Right cardiac atrium (tissue), 5 donors: ENCODE results near the gene ZNF598. TPM values are rescaled to one million over a fixed set of nuclear protein-coding genes. Genes with fewer than 3 reads are reported as not detected.
A peak's percentile ranks its signal among the peaks of the same experiment; 100 is the strongest.
"Not testable (repeated sequence)": the region's sequence is repeated elsewhere in the genome, so short reads cannot be mapped to it uniquely, and the experiment has no call there.

Source experiments
- ATAC-seq, 2 donors: fragments of 200-7000 bp; cut with Tn5 transposase; one replicate each; pipeline versions ENCODE4 v1.8.0 to v1.9.1; 2020; ENCODE audit warnings: moderate library complexity in 2 of 2, mild to moderate bottlenecking in 1 of 2
- DNase-seq, 3 donors: peaks; one replicate each; pipeline ENCODE4 v3.0.0-alpha.2; 2020
- H3K27ac ChIP-seq: one replicate; pipeline ENCODE4 v1.5.1; 2013; ENCODE audit warnings: mild to moderate bottlenecking, low read length, control low read depth, moderate library complexity
- H3K27me3 ChIP-seq: one replicate; pipeline ENCODE4 v1.6.1; 2013; ENCODE audit not compliant: control insufficient read depth, insufficient read depth
- H3K4me1 ChIP-seq: one replicate; pipeline ENCODE4 v1.6.1; 2013; ENCODE audit warnings: low read length; ENCODE audit not compliant: control insufficient read depth, insufficient read depth
- H3K4me3 ChIP-seq: one replicate; pipeline ENCODE4 v1.5.1; 2013; ENCODE audit warnings: low read length, control low read depth
- H3K9me3 ChIP-seq: one replicate; pipeline ENCODE4 v1.6.1; 2013; ENCODE audit warnings: low read length; ENCODE audit not compliant: control insufficient read depth
- WGBS: extraction: QIAGEN DNeasy Blood & Tissue Kit; methylation state at CpG from one replicate; pipeline ENCODE4 v1.1.7; 2013; 5-methylcytosine and 5-hydroxymethylcytosine counted together
- intact Hi-C, 4 donors: fragments of 100-400 bp; cut with DNase I; formaldehyde crosslinking; loops; one replicate each; pipeline versions ENCODE4 v1.11.0 to v1.14.0; 2022 to 2023
- polyA plus RNA-seq: library from polyadenylated mRNA; stranded (reverse); fragments of 200-250 nt; gene quantifications from one replicate; pipeline ENCODE4 v1.2.3, GENCODE V29; 2013
- total RNA-seq, 4 donors: library from RNA; stranded (reverse); fragmentation: NEBNext Ultra II Directional; extraction: Animal tissue kit (Norgen Biotek cat#: 25700); gene quantifications; one replicate each; pipeline ENCODE4 v1.2.1, GENCODE V29; 2021
- donor health status: healthy with polysubstance abuse.
- donor health status: DM: no; HTN: yes; CAD: no.
- donor health status: DM: no; HTN: no; CAD: no.
- donor health status: DM: no; HTN: yes; CAD: no; lungs with severe emphysema.
- donor health status: DM: yes; HTN: yes; CAD: no.

ZNF598 gene
- total and polyA plus RNA-seq, 5 donors, result 14.0 to 20.5 (median 17.2) TPM

DNA sequence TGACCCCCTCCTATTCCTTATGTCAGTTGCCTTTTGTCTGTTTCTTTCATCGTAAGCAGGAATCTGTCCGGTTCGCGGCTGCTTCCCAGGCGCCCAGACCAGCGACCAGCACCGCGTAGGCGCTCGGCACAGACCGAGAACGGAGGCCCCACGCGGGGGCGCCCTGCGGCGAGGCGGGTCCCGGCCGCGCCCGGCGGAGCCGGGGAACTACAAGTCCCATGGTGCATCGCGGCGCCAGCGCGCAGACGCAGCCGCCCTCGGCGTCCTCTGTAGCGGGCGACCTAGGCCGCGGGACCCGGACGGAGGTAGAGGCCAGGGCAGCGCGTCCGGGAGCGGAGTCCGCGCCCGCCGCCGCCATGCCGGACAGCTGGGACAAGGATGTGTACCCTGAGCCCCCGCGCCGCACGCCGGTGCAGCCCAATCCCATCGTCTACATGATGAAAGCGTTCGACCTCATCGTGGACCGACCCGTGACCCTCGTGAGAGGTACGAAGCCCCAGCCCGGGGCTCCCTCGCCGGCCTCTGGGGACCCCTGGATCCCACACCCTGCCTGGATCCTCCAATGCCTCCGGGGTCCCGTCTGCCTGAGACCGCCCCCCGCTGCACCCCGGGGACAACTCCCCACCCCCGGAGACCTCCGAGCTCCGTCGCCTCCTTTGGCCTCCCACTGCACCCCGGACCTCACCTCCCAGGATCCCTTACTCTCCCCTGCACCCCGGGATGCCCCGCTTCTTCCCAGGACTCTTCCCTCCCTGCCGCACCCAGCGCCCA is 50.2 kb downstream of the ZNF598 start, which contains the start of gene NDUFB10:
Gene NDUFB10, plus strand, starts transcription at position 270 of the 771 bp plus-strand sequence. Its CDS starts 87 bp downstream, at position 357.
- Histone ChIP-seq H3K4me1 (peaks cover 10% of the 10 kb centered on the region), H3K27ac (peak within 1 kb of the TSS; percentile 95), H3K27me3 (no peaks in the 10 kb centered on the region), H3K9me3 (no peaks in the 10 kb centered on the region), H3K4me3 (peak within 1 kb of the TSS; percentile 89)
- DNase-seq, result peak; percentile 94 to 98 (median 98)
- under 1% methylated on average over 79 of the region's 79 CpGs for WGBS
- ATAC-seq, result peak; percentile 93 to 95
- intact Hi-C loops, result no loop called here

DNA sequence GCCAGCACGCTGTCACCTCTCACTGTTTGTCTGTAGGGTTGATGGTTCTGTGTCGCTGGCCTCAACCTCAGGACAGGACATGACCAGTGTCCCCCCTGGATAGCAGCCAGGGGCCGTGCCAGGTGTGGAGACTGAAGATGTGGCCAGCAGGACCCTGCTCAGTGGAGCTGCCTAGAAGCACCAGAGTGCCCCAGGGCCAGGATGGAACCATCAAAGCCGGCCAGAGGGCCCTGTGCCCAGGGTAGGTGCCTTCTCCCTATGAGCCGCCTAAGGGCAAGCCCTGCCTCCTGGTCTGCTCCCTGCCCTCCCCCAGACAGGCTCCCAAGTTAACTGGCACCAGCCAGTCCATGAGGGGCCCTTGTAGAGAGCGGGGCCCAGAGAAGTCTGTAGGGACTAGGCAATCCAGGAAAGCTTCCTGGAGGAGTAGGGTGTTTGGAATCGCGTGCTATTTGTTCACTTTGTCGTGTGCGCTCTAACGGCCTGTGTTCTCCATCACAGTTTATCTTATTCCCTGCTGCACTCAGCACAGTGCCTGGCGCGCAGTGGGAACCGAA is 50.8 kb downstream of the ZNF598 start:
- Histone ChIP-seq H3K9me3 (no peaks in the 10 kb centered on the region), H3K27me3 (no peaks in the 10 kb centered on the region), H3K27ac (peak overlapping the region; percentile 14), H3K4me1 (peaks cover 7% of the 10 kb centered on the region), H3K4me3 (no peak overlapping the region)
- 27% methylated on average over 14 of the region's 14 CpGs for WGBS
- ATAC-seq, result peak; percentile 2 to 8
- peak; percentile 44 to 75 (median 72) for DNase-seq
- intact Hi-C loops, result no loop called here

DNA sequence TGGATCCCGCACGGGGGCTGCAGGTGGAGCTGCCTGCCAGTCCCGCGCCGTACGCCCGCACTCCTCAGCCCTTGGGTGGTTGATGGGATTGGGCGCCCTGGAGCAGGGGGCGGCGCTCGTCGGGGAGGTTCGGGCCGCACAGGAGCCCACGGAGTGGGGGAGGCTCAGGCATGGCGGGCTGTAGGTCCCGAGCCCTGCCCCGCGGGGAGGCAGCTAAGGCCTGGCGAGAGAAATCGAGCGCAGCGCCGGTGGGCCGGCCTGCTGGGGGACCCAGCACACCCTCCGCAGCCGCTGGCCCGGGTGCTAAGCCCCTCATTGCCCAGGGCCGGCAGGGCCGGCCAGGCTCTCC is 51.5 kb downstream of the ZNF598 start:
- H3K4me1 ChIP-seq, ATAC-seq, intact Hi-C loops, H3K4me3 ChIP-seq, H3K27ac ChIP-seq, H3K27me3 ChIP-seq, H3K9me3 ChIP-seq: not testable (repeated sequence)
- DNase-seq, result peak in 2 of 3 donors; percentile 19 to 59
- WGBS, result 70% methylated on average over 30 of the region's 30 CpGs

DNA sequence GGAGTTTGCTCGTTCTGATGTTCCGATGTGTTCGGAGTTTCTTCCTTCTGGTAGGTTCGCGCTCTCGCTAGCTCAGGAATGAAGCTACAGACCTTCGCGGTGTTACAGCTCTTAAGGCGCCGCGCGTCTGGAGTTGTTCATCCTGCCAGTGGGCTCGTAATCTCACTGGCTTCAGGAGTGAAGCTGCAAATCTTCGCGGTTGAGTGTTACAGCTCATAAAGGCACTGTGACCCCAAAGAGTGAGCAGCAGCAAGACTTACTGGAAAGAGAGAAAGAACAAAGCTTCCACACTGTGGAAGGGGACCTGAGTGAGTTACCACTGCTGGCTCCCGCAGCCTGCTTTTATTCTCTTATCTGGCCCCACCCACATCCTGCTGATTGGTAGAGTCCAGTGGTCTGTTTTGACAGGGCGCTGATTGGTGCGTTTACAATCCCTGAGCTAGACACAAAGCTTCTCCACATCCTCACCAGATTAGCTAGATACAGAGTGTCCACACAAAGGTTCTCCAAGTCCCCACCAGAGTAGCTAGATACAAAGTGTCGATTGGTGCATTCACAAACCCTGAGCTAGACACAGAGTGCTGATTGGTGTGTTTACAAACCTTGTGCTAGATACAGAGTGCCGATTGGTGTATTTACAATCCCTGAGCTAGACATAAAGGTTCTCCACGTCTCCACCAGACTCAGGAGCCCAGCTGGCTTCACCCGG is 52.0 kb downstream of the ZNF598 start:
- DNase-seq, H3K4me3 ChIP-seq, intact Hi-C loops, H3K9me3 ChIP-seq, H3K27me3 ChIP-seq, H3K27ac ChIP-seq, ATAC-seq, H3K4me1 ChIP-seq: not testable (repeated sequence)
- 84% methylated on average over 21 of the region's 22 CpGs for WGBS

DNA sequence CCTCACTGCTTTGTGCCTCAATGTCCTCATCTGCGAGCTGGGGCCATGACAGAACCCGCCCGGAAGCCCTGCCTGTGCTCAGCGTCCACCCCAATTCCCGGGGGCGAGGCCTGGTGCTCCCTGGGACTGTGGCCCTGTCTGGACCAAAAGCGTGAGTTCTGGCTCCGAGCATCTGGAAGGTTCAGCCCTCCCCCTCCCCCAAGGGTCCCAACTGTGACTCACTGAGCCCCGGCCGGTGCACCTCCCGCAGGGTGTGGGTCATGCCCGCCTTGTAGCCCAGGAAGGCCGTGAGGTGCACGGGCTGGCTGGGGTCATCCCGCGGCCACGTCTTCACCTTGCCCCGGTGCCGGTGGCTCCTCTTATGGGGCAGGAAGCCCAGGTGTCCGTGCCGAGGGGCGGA is 55.9 kb downstream of the ZNF598 start:
- Histone ChIP-seq H3K27me3 (no peaks in the 10 kb centered on the region), H3K4me1 (no peaks in the 10 kb centered on the region), H3K4me3 (no peak overlapping the region), H3K27ac (peak overlapping the region; percentile 65), H3K9me3 (no peaks in the 10 kb centered on the region)
- WGBS, result 85% methylated on average over 22 of the region's 22 CpGs
- intact Hi-C loops, result no loop called here
- ATAC-seq (peak; percentile 6 to 10), DNase-seq (peak; percentile 13 to 41 (median 33))

DNA sequence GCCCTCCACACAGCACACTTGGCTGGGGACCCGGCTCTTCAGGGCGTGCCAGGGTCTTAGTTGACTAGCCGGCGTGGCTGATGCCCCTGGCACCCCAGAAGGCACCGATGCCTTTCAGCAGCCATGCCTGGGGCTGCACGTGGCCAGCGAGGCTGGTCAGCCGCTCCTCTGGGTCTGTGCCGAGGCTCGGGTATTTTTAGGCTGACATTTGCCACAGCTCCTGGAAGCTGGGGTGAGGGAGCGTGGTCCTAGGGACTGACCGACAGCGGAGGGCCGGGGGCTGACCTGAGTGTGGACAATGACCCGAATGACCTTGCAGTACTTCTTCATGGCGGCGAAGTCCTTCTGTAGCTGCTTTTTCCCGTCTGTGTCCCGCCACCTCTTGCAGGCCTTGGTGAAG is 59.1 kb downstream of the ZNF598 start:
- intact Hi-C loops, result no loop called here
- ATAC-seq (peak; percentile 47 to 48), DNase-seq (peak in 2 of 3 donors; percentile 67 to 71)
- H3K9me3 ChIP-seq, result no peaks in the 10 kb centered on the region
- H3K4me3 ChIP-seq, result no peak overlapping the region
- H3K27me3 ChIP-seq, result no peaks in the 10 kb centered on the region
- H3K27ac ChIP-seq, result peak overlapping the region; percentile 61
- 68% methylated on average over 19 of the region's 19 CpGs for WGBS
- no peaks in the 10 kb centered on the region for H3K4me1 ChIP-seq

DNA sequence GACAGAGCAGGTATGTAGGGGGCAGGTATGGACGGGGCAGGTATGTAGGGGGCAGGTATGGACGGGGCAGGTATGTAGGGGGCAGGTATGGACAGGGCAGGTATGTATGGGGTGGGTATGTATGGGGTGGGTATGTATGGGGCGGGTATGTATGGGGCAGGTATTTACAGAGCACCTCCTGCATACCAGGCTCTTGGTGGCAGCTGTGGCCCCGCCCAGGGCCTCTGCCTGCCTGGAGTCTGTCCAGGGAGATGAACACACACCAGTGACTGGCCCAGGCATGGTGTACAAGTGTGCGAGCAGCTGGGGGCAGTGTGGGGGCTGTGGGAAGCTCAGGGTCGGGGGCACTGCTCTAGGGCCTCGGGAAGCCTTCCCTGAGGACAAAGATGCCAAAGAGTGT is 59.6 kb downstream of the ZNF598 start:
- Histone ChIP-seq H3K9me3 (no peaks in the 10 kb centered on the region), H3K4me3 (no peak overlapping the region), H3K27me3 (no peaks in the 10 kb centered on the region), H3K27ac (peak overlapping the region; percentile 7), H3K4me1 (no peaks in the 10 kb centered on the region)
- WGBS, result 66% methylated on average over 7 of the region's 7 CpGs
- DNase-seq (peak in 1 of 3 donors; percentile 52), ATAC-seq (no peak)
- intact Hi-C loops, result no loop called here

DNA sequence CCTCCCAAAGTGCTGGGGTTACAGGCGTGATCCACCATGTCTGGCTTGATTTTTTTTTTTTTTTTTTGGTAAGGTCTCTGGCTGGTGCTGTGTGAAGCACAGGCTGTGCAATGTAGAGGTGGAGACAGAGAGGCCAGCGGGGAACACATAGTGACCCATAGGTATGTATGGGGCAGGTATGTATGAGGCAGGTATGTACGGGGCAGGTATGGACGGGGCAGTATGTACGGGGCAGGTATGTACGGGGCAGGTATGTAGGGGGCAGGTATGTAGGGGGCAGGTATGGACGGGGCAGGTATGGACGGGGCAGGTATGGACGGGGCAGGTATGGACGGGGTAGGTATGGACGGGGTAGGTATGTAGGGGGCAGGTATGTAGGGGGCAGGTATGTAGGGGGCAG is 60.1 kb downstream of the ZNF598 start:
- Histone ChIP-seq H3K4me3 (no peak overlapping the region), H3K27me3 (no peaks in the 10 kb centered on the region), H3K4me1 (no peaks in the 10 kb centered on the region), H3K27ac (no peak overlapping the region), H3K9me3 (no peaks in the 10 kb centered on the region)
- 95% methylated on average over 11 of the region's 11 CpGs for whole genome bisulfite sequencing
- DNase-seq (peak in 1 of 3 donors; percentile 13), ATAC-seq (no peak)
- intact Hi-C loops, result no loop called here

Other genes starting within 250 kb of the ZNF598 start
Only the 30 nearest of the 33 such genes appear.
- 10 to 100 TPM; 53.3 to 80.0 (median 69.1) TPM for gene MRPS34, start 236.7 kb downstream of the ZNF598 start, total RNA-seq
- gene MRPS34, start 236.7 kb downstream of the ZNF598 start, polyA plus RNA-seq, result 91.4 TPM
- gene SPSB3, start 227.2 kb downstream of the ZNF598 start, total RNA-seq, result 10 to 100 TPM; 24.5 to 41.3 (median 34.1) TPM
- 51.8 TPM for gene SPSB3, start 227.2 kb downstream of the ZNF598 start, polyA plus RNA-seq
- gene NUBP2, start 226.9 kb downstream of the ZNF598 start, total RNA-seq, result 10 to 100 TPM; 33.1 to 39.1 (median 35.9) TPM
- 45.3 TPM for gene NUBP2, start 226.9 kb downstream of the ZNF598 start, polyA plus RNA-seq
- gene IGFALS, start 216.1 kb downstream of the ZNF598 start, total RNA-seq, result not detected
- gene IGFALS, start 216.1 kb downstream of the ZNF598 start, polyA plus RNA-seq, result 0.05 TPM
- gene HAGH, start 183.0 kb downstream of the ZNF598 start, total RNA-seq, result 100 to 1,000 TPM; 123 to 155 (median 141) TPM
- gene HAGH, start 183.0 kb downstream of the ZNF598 start, polyA plus RNA-seq, result 224 TPM
- gene FAHD1, start 182.6 kb downstream of the ZNF598 start, total RNA-seq, result 10 to 100 TPM; 18.8 to 26.5 (median 22.6) TPM
- gene FAHD1, start 182.6 kb downstream of the ZNF598 start, polyA plus RNA-seq, result 46.4 TPM
- gene MEIOB, start 137.7 kb downstream of the ZNF598 start, total RNA-seq, result not detected
- not detected for gene MEIOB, start 137.7 kb downstream of the ZNF598 start, polyA plus RNA-seq
- gene HS3ST6, start 91.4 kb downstream of the ZNF598 start, total RNA-seq, result not detected
- gene HS3ST6, start 91.4 kb downstream of the ZNF598 start, polyA plus RNA-seq, result not detected
- gene MSRB1, start 66.6 kb downstream of the ZNF598 start, total RNA-seq, result 10 to 100 TPM; 18.0 to 34.0 (median 26.2) TPM
- 39.2 TPM for gene MSRB1, start 66.6 kb downstream of the ZNF598 start, polyA plus RNA-seq
- 10 to 100 TPM; 21.1 to 47.2 (median 24.2) TPM for gene RPL3L, start 55.1 kb downstream of the ZNF598 start, total RNA-seq
- 37.3 TPM for gene RPL3L, start 55.1 kb downstream of the ZNF598 start, polyA plus RNA-seq
- 100 to 1,000 TPM; 397 to 535 (median 467) TPM for gene NDUFB10, start 50.3 kb downstream of the ZNF598 start, total RNA-seq
- 1,316 TPM for gene NDUFB10, start 50.3 kb downstream of the ZNF598 start, polyA plus RNA-seq
- 1,000 to 10,000 TPM in 3 of 4 donors, 100 to 1,000 TPM in 1; 947 to 1,371 (median 1,063) TPM for gene RPS2, start 45.0 kb downstream of the ZNF598 start, total RNA-seq
- 1,244 TPM for gene RPS2, start 45.0 kb downstream of the ZNF598 start, polyA plus RNA-seq
- not detected for gene RNF151, start 43.0 kb downstream of the ZNF598 start, total RNA-seq
- gene RNF151, start 43.0 kb downstream of the ZNF598 start, polyA plus RNA-seq, result not detected
- 10 to 100 TPM; 19.0 to 22.8 (median 19.7) TPM for gene TBL3, start 37.8 kb downstream of the ZNF598 start, total RNA-seq
- 39.6 TPM for gene TBL3, start 37.8 kb downstream of the ZNF598 start, polyA plus RNA-seq
- not detected for gene NOXO1, start 28.4 kb downstream of the ZNF598 start, total RNA-seq
- 0.29 TPM for gene NOXO1, start 28.4 kb downstream of the ZNF598 start, polyA plus RNA-seq
- gene GFER, start 25.6 kb downstream of the ZNF598 start, total RNA-seq, result 10 to 100 TPM; 19.6 to 25.7 (median 22.2) TPM
- gene GFER, start 25.6 kb downstream of the ZNF598 start, polyA plus RNA-seq, result 31.7 TPM
- gene SYNGR3, start 19.9 kb downstream of the ZNF598 start, total RNA-seq, result 1 to 10 TPM in 1 of 4 donors, under 1 TPM in 3; 0.57 to 1.0 (median 0.68) TPM
- 1.4 TPM for gene SYNGR3, start 19.9 kb downstream of the ZNF598 start, polyA plus RNA-seq
- not detected for gene NPW, start 10.0 kb upstream of the ZNF598 start, total RNA-seq
- not detected for gene NPW, start 10.0 kb upstream of the ZNF598 start, polyA plus RNA-seq
- 100 to 1,000 TPM; 131 to 257 (median 158) TPM for gene NHERF2, start 17.1 kb upstream of the ZNF598 start, total RNA-seq
- gene NHERF2, start 17.1 kb upstream of the ZNF598 start, polyA plus RNA-seq, result 228 TPM
- 10 to 100 TPM in 3 of 4 donors, 1 to 10 TPM in 1; 4.3 to 14.0 (median 12.5) TPM for gene NTHL1, start 38.0 kb upstream of the ZNF598 start, total RNA-seq
- gene NTHL1, start 38.0 kb upstream of the ZNF598 start, polyA plus RNA-seq, result 21.3 TPM
- 10 to 100 TPM; 67.3 to 72.4 (median 69.4) TPM for gene TSC2, start 38.2 kb upstream of the ZNF598 start, total RNA-seq
- gene TSC2, start 38.2 kb upstream of the ZNF598 start, polyA plus RNA-seq, result 34.7 TPM
- 100 to 1,000 TPM in 2 of 4 donors, 10 to 100 TPM in 2; 95.9 to 111 (median 99.1) TPM for gene PKD1, start 126.1 kb upstream of the ZNF598 start, total RNA-seq
- gene PKD1, start 126.1 kb upstream of the ZNF598 start, polyA plus RNA-seq, result 98.4 TPM
- under 1 TPM in 3 of 4 donors, not detected in 1; 0.24 to 0.89 (median 0.88) TPM for gene RAB26, start 138.8 kb upstream of the ZNF598 start, total RNA-seq
- gene RAB26, start 138.8 kb upstream of the ZNF598 start, polyA plus RNA-seq, result 0.95 TPM
- 10 to 100 TPM; 26.1 to 39.2 (median 33.0) TPM for gene TRAF7, start 146.0 kb upstream of the ZNF598 start, total RNA-seq
- gene TRAF7, start 146.0 kb upstream of the ZNF598 start, polyA plus RNA-seq, result 17.7 TPM
- 10 to 100 TPM in 3 of 4 donors, 1 to 10 TPM in 1; 9.3 to 26.5 (median 12.3) TPM for gene CASKIN1, start 186.8 kb upstream of the ZNF598 start, total RNA-seq
- gene CASKIN1, start 186.8 kb upstream of the ZNF598 start, polyA plus RNA-seq, result 9.7 TPM
- 10 to 100 TPM; 24.2 to 29.3 (median 27.0) TPM for gene MLST8, start 195.6 kb upstream of the ZNF598 start, total RNA-seq
- gene MLST8, start 195.6 kb upstream of the ZNF598 start, polyA plus RNA-seq, result 33.3 TPM
- gene BRICD5, start 201.0 kb upstream of the ZNF598 start, total RNA-seq, result 10 to 100 TPM in 1 of 4 donors, 1 to 10 TPM in 3; 6.8 to 11.0 (median 7.9) TPM
- 3.4 TPM for gene BRICD5, start 201.0 kb upstream of the ZNF598 start, polyA plus RNA-seq
- 10 to 100 TPM; 20.2 to 24.8 (median 21.5) TPM for gene PGP, start 205.0 kb upstream of the ZNF598 start, total RNA-seq
- gene PGP, start 205.0 kb upstream of the ZNF598 start, polyA plus RNA-seq, result 19.3 TPM
- 10 to 100 TPM; 11.8 to 16.1 (median 14.2) TPM for gene E4F1, start 213.8 kb upstream of the ZNF598 start, total RNA-seq
- 13.7 TPM for gene E4F1, start 213.8 kb upstream of the ZNF598 start, polyA plus RNA-seq
- gene DNASE1L2, start 226.6 kb upstream of the ZNF598 start, total RNA-seq, result under 1 TPM; 0.17 to 0.43 (median 0.33) TPM
- 0.48 TPM for gene DNASE1L2, start 226.6 kb upstream of the ZNF598 start, polyA plus RNA-seq